ENCODE results near the gene NXPH1. TPM values are rescaled to one million over a fixed set of nuclear protein-coding genes. Genes with fewer than 3 reads are reported as not detected.

Gene NXPH1
- total and polyA plus RNA-seq, 3 experiments from 2014 or later, result not detected

DNA sequence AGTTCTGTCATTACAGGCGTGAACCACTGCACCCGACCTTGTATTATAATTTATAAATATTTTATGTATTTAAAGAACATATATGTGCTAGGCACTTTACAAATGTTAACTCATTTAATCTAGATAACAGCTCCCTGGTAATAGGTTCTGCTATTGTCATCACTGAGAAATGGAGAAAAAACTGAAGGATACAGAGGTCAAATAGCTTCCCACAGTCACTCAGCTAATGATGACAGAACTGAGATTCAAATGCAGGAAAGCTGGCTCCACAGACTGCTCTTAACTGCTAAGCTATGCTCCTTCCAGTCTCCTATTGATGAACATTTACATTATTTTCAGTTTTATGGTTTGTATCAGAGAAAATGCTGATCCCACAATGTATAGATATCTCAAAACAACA lies 28.9 kb downstream of the NXPH1 start:
- Histone ChIP-seq H3K27me3 (ENCODE audit: insufficient read depth, low read length, poor library complexity, severe bottlenecking) (no peaks in the 10 kb centered on the region), H3K9me3 (ENCODE audit: low read length) (no peaks in the 10 kb centered on the region), H3K36me3 (ENCODE audit: insufficient read depth, low read length) (no peaks in the 10 kb centered on the region), H3K4me3 (ENCODE audit: low read length) (no peak overlapping the region), H3K27ac (ENCODE audit: low read depth, low read length) (no peak overlapping the region), H3K4me1 (ENCODE audit: insufficient read depth, low read length) (no peaks in the 10 kb centered on the region)
- no peaks in the 10 kb centered on the region for H3K4me1 Mint-ChIP-seq
- ChIA-PET CTCF (no interaction called here), POLR2A (no interaction called here)
- no peaks in the 10 kb centered on the region for H3K36me3 Mint-ChIP-seq
- no peak overlapping the region for H3K4me3 Mint-ChIP-seq
- H3K27me3 Mint-ChIP-seq, result peaks cover 0 to 16% of the 10 kb centered on the region in 2 donors
- H3K27ac Mint-ChIP-seq, result no peak overlapping the region
- H3K9me3 Mint-ChIP-seq, result peaks cover 0 to 2% (median 0%) of the 10 kb centered on the region in 5 donors
- no peak for DNase-seq

DNA sequence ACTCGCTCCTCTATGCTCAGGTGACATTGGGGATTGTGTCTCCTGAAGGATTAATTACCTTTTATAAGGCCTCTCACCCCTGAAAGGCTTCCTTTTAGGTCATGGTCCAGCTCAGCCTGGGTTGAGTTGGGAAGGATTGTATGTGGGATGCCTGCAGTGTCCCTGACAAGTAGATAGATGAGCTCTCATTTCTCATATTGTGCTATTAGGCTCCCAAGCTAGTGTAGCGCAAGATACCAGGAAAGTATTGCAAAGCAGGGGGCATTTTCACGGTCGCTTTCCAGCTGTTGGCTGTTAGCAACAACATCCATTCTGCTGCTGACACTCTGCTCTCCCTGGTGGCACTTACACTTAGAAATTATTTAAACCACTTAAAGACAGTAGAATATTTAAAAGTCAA lies 31.9 kb downstream of the NXPH1 start:
- DNase-seq, result no peak
- Mint-ChIP-seq H3K36me3 (no peaks in the 10 kb centered on the region), H3K27ac (no peak overlapping the region), H3K4me3 (no peak overlapping the region), H3K9me3 (no peaks in the 10 kb centered on the region), H3K4me1 (no peaks in the 10 kb centered on the region), H3K27me3 (peaks cover 2 to 12% of the 10 kb centered on the region in 2 donors)
- Histone ChIP-seq H3K36me3 (ENCODE audit: insufficient read depth, low read length) (no peaks in the 10 kb centered on the region), H3K27me3 (ENCODE audit: insufficient read depth, low read length, poor library complexity, severe bottlenecking) (no peaks in the 10 kb centered on the region), H3K4me3 (ENCODE audit: low read length) (no peak overlapping the region), H3K4me1 (ENCODE audit: insufficient read depth, low read length) (no peaks in the 10 kb centered on the region), H3K27ac (ENCODE audit: low read depth, low read length) (no peak overlapping the region), H3K9me3 (ENCODE audit: low read length) (no peaks in the 10 kb centered on the region)
- ChIA-PET POLR2A (no interaction called here), CTCF (no interaction called here)

DNA sequence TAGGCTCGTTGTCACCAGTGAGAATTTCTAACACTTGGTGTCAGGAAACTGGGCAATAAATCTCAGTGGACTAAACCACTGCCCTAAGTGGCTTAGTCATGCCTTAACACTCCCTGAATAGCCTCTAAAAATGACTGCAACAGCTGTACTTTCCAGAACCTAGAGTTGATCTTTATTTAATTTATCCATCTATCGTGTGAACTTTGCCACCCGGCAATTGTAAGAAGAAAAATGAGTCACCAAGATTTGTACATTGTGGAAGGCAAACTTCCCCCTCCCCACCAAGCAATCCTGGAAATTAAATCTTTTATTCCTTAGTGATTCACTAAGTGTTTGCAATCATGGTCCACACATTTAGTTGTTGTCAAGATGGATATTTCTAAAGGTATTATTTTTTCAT lies 47.1 kb downstream of the NXPH1 start:
- H3K4me3 ChIP-seq (ENCODE audit: low read length), result no peak overlapping the region
- POLR2A ChIA-PET, result no interaction called here
- peaks cover 0 to 7% of the 10 kb centered on the region in 2 donors for H3K27me3 Mint-ChIP-seq
- no peaks in the 10 kb centered on the region for H3K27me3 ChIP-seq (ENCODE audit: insufficient read depth, low read length, poor library complexity, severe bottlenecking)
- no peak overlapping the region for H3K4me3 Mint-ChIP-seq
- H3K27ac ChIP-seq (ENCODE audit: low read depth, low read length), result no peak overlapping the region
- CTCF ChIA-PET, result no interaction called here
- no peaks in the 10 kb centered on the region for H3K4me1 ChIP-seq (ENCODE audit: insufficient read depth, low read length)
- DNase-seq, result no peak
- H3K36me3 Mint-ChIP-seq, result no peaks in the 10 kb centered on the region
- H3K36me3 ChIP-seq (ENCODE audit: insufficient read depth, low read length), result no peaks in the 10 kb centered on the region
- H3K9me3 Mint-ChIP-seq, result peaks cover 2 to 11% (median 6%) of the 10 kb centered on the region in 5 donors
- H3K4me1 Mint-ChIP-seq, result no peaks in the 10 kb centered on the region
- H3K9me3 ChIP-seq (ENCODE audit: low read length), result no peaks in the 10 kb centered on the region
- no peak overlapping the region for H3K27ac Mint-ChIP-seq

DNA sequence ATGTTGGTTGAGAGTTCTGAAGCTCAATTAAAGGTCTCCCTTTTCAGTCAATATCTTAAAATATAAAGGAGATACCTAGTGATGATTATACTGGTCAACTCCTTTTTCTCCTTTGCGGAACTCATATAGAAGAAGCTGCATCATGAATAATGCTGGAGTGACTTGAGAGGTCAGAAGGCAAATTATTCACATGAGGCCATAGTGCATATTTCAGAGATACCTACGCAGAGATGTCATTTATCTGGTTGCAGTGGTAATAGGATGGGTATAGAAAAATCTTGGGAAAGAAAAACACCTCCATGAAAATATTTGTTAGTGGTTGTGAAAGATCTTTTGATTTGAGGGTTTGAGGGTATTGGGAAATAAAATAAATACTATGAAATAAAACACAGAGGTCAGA lies 47.7 kb downstream of the NXPH1 start:
- Histone ChIP-seq H3K4me1 (ENCODE audit: insufficient read depth, low read length) (no peaks in the 10 kb centered on the region), H3K27ac (ENCODE audit: low read depth, low read length) (no peak overlapping the region), H3K4me3 (ENCODE audit: low read length) (no peak overlapping the region), H3K36me3 (ENCODE audit: insufficient read depth, low read length) (no peaks in the 10 kb centered on the region), H3K27me3 (ENCODE audit: insufficient read depth, low read length, poor library complexity, severe bottlenecking) (no peaks in the 10 kb centered on the region), H3K9me3 (ENCODE audit: low read length) (no peaks in the 10 kb centered on the region)
- Mint-ChIP-seq H3K9me3 (peaks cover 2 to 11% (median 6%) of the 10 kb centered on the region in 5 donors), H3K27me3 (peaks cover 0 to 4% of the 10 kb centered on the region in 2 donors), H3K36me3 (no peaks in the 10 kb centered on the region), H3K4me3 (no peak overlapping the region), H3K4me1 (no peaks in the 10 kb centered on the region), H3K27ac (no peak overlapping the region)
- ChIA-PET CTCF (no interaction called here), POLR2A (no interaction called here)
- no peak for DNase-seq

DNA sequence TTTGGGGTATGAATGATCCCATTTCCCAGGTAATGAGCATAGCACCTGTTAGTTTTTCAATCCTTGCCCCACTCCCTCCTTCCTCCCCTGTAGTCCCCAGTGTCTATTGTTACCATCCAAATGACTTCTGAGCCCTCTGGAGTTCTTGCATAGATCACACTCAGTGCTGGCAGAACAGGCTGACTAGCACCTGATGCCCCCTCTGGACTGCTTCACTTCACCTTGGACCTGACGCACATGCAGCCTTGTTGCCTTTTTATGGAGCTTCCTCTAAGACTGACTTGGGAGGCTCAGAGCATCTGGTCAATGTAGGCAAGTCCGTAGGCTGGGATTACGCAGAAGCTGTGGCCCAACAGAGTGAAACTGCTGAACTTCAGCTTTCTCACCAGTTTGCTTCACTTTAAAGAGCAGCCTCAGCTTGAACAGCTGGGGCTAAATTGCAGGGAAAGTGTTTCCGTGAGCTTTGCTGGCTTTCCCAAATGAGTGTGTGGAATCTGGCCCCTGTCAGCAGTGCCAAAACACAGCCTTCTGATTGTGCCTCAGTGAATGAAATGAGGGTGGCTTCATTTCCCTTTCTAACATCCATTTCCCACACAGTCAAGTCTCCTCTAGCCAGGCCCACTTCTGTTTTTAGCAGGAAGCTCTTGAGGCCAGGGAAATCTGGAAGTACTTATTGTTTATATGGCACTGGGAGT lies 48.5 kb downstream of the NXPH1 start:
- H3K4me3 ChIP-seq (ENCODE audit: low read length), result no peak overlapping the region
- H3K4me3 Mint-ChIP-seq, result no peak overlapping the region
- no peak overlapping the region for H3K27ac ChIP-seq (ENCODE audit: low read depth, low read length)
- H3K4me1 ChIP-seq (ENCODE audit: insufficient read depth, low read length), result no peaks in the 10 kb centered on the region
- ChIA-PET CTCF (no interaction called here), POLR2A (no interaction called here)
- no peaks in the 10 kb centered on the region for H3K27me3 ChIP-seq (ENCODE audit: insufficient read depth, low read length, poor library complexity, severe bottlenecking)
- H3K27me3 Mint-ChIP-seq, result no peaks in the 10 kb centered on the region
- no peaks in the 10 kb centered on the region for H3K36me3 Mint-ChIP-seq
- H3K4me1 Mint-ChIP-seq, result no peaks in the 10 kb centered on the region
- H3K36me3 ChIP-seq (ENCODE audit: insufficient read depth, low read length), result no peaks in the 10 kb centered on the region
- no peak for DNase-seq
- H3K9me3 Mint-ChIP-seq, result peaks cover 5 to 11% (median 6%) of the 10 kb centered on the region in 5 donors
- no peak overlapping the region for H3K27ac Mint-ChIP-seq
- H3K9me3 ChIP-seq (ENCODE audit: low read length), result no peaks in the 10 kb centered on the region

DNA sequence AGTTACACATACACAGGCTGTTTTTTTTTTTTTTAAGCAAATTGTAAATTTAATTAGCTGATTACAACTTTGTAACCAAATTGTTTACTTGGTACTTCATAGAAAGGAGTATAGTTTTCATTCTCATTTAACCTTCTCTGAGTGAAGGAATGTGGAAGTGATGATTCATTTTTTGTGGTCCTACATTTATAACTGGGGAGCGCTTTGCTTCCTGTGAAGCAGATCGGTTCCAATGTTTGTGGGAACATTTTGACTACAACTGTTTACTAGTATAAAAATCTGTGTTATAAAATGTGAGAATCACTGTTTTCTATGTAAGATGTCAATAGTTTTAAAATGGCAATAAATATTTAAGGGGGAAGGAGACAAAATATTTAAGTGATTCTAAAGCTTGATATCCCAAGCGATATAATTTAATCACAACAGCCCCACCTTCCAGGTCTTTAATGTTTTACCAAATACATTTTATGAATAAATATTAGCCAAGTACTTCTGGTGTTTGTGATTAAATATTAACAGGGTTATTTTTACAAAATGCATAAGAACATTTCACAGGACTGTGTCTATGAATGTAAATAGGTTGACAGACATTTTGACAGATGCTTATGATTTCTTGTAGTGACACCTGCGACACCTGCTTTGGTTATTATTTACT lies 57.1 kb downstream of the NXPH1 start:
- Histone ChIP-seq H3K4me3 (ENCODE audit: low read length) (no peak overlapping the region), H3K36me3 (ENCODE audit: insufficient read depth, low read length) (no peaks in the 10 kb centered on the region), H3K4me1 (ENCODE audit: insufficient read depth, low read length) (no peaks in the 10 kb centered on the region), H3K27ac (ENCODE audit: low read depth, low read length) (no peak overlapping the region), H3K9me3 (ENCODE audit: low read length) (no peaks in the 10 kb centered on the region), H3K27me3 (ENCODE audit: insufficient read depth, low read length, poor library complexity, severe bottlenecking) (no peaks in the 10 kb centered on the region)
- Mint-ChIP-seq H3K4me3 (no peak overlapping the region), H3K27me3 (no peaks in the 10 kb centered on the region), H3K9me3 (peaks cover 0 to 8% (median 0%) of the 10 kb centered on the region in 5 donors), H3K4me1 (no peaks in the 10 kb centered on the region), H3K36me3 (no peaks in the 10 kb centered on the region), H3K27ac (no peak overlapping the region)
- ChIA-PET POLR2A (no interaction called here), CTCF (no interaction called here)
- DNase-seq, result no peak

DNA sequence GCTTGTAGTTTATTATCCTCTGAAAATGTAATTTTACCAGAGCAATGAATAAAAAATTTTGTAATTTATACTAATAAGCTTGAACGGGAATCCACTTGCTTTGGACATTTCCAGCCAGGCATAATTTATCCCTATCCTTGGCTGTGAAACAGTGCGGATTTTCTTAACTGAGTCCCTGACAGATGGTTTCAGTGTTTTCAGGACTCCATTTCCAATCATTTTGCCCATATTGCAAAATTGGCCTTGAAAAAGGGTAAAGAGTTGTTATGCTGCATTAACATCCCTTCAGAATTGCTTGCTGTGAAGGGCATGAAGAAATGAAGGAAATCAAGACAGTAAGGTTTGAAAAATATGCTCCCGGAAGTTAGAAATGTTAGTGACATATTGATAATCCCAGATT lies 57.7 kb downstream of the NXPH1 start:
- Mint-ChIP-seq H3K36me3 (no peaks in the 10 kb centered on the region), H3K4me1 (no peaks in the 10 kb centered on the region), H3K9me3 (peaks cover 0 to 8% (median 0%) of the 10 kb centered on the region in 5 donors), H3K27ac (no peak overlapping the region), H3K27me3 (no peaks in the 10 kb centered on the region), H3K4me3 (no peak overlapping the region)
- no peaks in the 10 kb centered on the region for H3K27me3 ChIP-seq (ENCODE audit: insufficient read depth, low read length, poor library complexity, severe bottlenecking)
- no peaks in the 10 kb centered on the region for H3K4me1 ChIP-seq (ENCODE audit: insufficient read depth, low read length)
- DNase-seq, result no peak
- POLR2A ChIA-PET, result no interaction called here
- H3K4me3 ChIP-seq (ENCODE audit: low read length), result no peak overlapping the region
- no peaks in the 10 kb centered on the region for H3K9me3 ChIP-seq (ENCODE audit: low read length)
- no peaks in the 10 kb centered on the region for H3K36me3 ChIP-seq (ENCODE audit: insufficient read depth, low read length)
- CTCF ChIA-PET, result no interaction called here
- no peak overlapping the region for H3K27ac ChIP-seq (ENCODE audit: low read depth, low read length)

DNA sequence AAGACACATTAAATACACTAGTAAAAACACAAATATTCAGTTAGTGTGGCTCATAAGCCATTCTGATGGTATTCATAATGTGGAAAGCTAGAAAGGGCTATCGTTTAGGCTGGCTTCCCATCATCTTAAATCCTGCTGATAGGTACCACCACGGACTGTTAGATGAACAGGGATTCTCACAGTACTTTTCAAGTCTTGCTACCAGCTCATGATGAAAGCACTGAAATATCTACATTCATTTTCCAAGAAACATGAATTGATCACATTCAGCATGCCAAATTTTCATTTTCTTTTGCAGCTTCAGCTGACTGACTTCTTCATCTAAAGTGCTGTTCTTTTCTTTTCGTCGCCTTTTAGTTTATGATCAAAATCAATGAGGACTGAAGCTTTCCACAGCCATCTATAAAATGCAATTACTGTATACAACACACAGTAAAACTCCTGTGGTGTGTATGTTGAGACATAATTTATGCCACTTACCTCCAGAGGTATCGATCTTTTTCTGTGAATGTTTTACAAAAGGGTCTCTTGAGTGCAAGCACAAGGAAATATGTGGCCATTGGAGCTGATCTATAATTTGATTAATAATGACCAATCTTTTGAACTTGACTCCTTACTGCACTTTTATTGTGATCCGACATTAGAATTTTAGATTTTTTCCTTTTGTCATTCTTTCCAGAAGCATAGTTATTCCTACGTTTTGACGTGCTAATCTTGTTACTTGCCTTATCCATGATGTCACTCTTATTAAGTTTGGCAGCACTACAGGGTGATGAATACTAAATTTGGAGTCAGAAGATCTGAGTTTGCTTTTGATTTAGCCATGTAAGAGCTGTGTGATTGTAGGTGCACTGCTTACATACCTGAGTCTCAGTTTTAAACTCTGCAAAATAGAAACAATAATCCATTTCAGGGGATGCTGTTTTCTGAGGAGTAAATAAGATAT lies 58.4 kb downstream of the NXPH1 start:
- H3K4me1 Mint-ChIP-seq, result no peaks in the 10 kb centered on the region
- Histone ChIP-seq H3K4me3 (ENCODE audit: low read length) (no peak overlapping the region), H3K9me3 (ENCODE audit: low read length) (no peaks in the 10 kb centered on the region), H3K27me3 (ENCODE audit: insufficient read depth, low read length, poor library complexity, severe bottlenecking) (no peaks in the 10 kb centered on the region), H3K36me3 (ENCODE audit: insufficient read depth, low read length) (no peaks in the 10 kb centered on the region), H3K27ac (ENCODE audit: low read depth, low read length) (no peak overlapping the region), H3K4me1 (ENCODE audit: insufficient read depth, low read length) (no peaks in the 10 kb centered on the region)
- DNase-seq, result no peak
- CTCF ChIA-PET, result no interaction called here
- peaks cover 0 to 4% (median 0%) of the 10 kb centered on the region in 5 donors for H3K9me3 Mint-ChIP-seq
- H3K27me3 Mint-ChIP-seq, result no peaks in the 10 kb centered on the region
- no peaks in the 10 kb centered on the region for H3K36me3 Mint-ChIP-seq
- POLR2A ChIA-PET, result no interaction called here
- no peak overlapping the region for H3K4me3 Mint-ChIP-seq
- H3K27ac Mint-ChIP-seq, result no peak overlapping the region
